ENCODE data around the gene PPP2R5C. TPM values are rescaled to one million over a fixed set of nuclear protein-coding genes. Genes with fewer than 3 reads are reported as not detected.

PPP2R5C gene
- total and polyA plus RNA-seq, 2 of the 8 experiments (the other 6 are each of a cell fraction or from before 2014, with no cell fraction given) = 49.6 to 95.9 TPM

GRCh38 chr14:101763941-101764709 lies 2.6 kb downstream of the PPP2R5C start:
- H2BK5ac ChIP-seq (ENCODE audit: low read depth, low read length) = no peak overlapping the region
- FAIRE-seq (no peak), DNase-seq (ENCODE audit: low read depth in 1 of 2, low spot score in 2 of 2) (no peak)
- H2AK5ac ChIP-seq (ENCODE audit: low read depth, low read length) = no peak overlapping the region
- no peak overlapping the region for H3K18ac ChIP-seq (ENCODE audit: extremely low read depth, low read length)
- no peak overlapping the region for H2BK120ac ChIP-seq (replicated peaks; ENCODE audit: low read depth, low read length)
- CTCF ChIA-PET (ENCODE audit: partially characterized antibody) = interaction anchor here (0.6 to 1.4 kb wide), 3 partner anchors 17 to 57 kb away, joined by 3 read pairs; no protein-coding TSS in a partner anchor
- POLR2A ChIA-PET (ENCODE audit: partially characterized antibody) = no interaction called here
- no peak overlapping the region for H3K4ac ChIP-seq (replicated peaks; ENCODE audit: insufficient read length, low read depth, low read length)
- no peak overlapping the region for H2AFZ ChIP-seq (ENCODE audit: low read length)
- peaks cover 3 to 10% (median 9%) of the 10 kb centered on the region in 4 experiments; a peak in 6 of 7 replicates for H3K27me3 ChIP-seq (replicated peaks in 1 of 4; ENCODE audit: control insufficient read depth in 3 of 4, extremely low read depth in 1 of 4, insufficient read depth in 3 of 4, low read length in 3 of 4)
- H3K23me2 ChIP-seq (ENCODE audit: low read depth, low read length) = peaks cover 3% of the 10 kb centered on the region; the same call in 1 of the 2 replicates
- H2BK20ac ChIP-seq (ENCODE audit: low read length) = no peak overlapping the region
- no peak overlapping the region for H3K27ac ChIP-seq (ENCODE audit: low read depth, low read length)
- H3K56ac ChIP-seq (replicated peaks; ENCODE audit: insufficient read length, low read depth, low read length) = no peak overlapping the region
- 0 out of 8 replicates have a peak, but pooled peaks cover 0 to 3% (median 0%) of the 10 kb centered on the region in 4 experiments for H3K36me3 ChIP-seq (ENCODE audit: control insufficient read depth in 2 of 4, insufficient read depth in 4 of 4, low read length in 3 of 4)
- H3K14ac ChIP-seq (ENCODE audit: insufficient read length) = no peak overlapping the region
- H3K4me2 ChIP-seq (ENCODE audit: insufficient read depth in 1 of 2, low read depth in 2 of 2, low read length in 2 of 2) = no peak overlapping the region
- H3K79me1 ChIP-seq (ENCODE audit: low read depth, low read length) = no peaks in the 10 kb centered on the region
- H2BK12ac ChIP-seq (ENCODE audit: low read depth, low read length) = no peak overlapping the region
- H4K5ac ChIP-seq (ENCODE audit: insufficient read length, low read depth, low read length) = no peak overlapping the region
- peaks cover 0 to 3% (median under 1%) of the 10 kb centered on the region in 4 experiments; a peak in 3 of 7 replicates for H3K4me1 ChIP-seq (replicated peaks in 1 of 4; ENCODE audit: control insufficient read depth in 3 of 4, insufficient read depth in 4 of 4, low read length in 3 of 4)
- H4K20me1 ChIP-seq (replicated peaks in 1 of 2; ENCODE audit: control insufficient read depth in 1 of 2, insufficient read depth in 2 of 2, low read length in 2 of 2) = peaks cover 0 to 8% of the 10 kb centered on the region in 2 experiments
- no peak overlapping the region for H4K8ac ChIP-seq (ENCODE audit: extremely low read depth, insufficient read depth, low read length)
- H3K79me2 ChIP-seq (ENCODE audit: control insufficient read depth in 1 of 2, insufficient read depth in 2 of 2, low read length in 2 of 2) = no peaks in the 10 kb centered on the region
- H2BK15ac ChIP-seq (ENCODE audit: low read length) = no peak overlapping the region
- H3K4me3 ChIP-seq (ENCODE audit: extremely low read depth in 1 of 4, insufficient read depth in 2 of 4, low read depth in 3 of 4, low read length in 4 of 4) = no peak overlapping the region
- WGBS, 2 experiments (ENCODE audit: extremely low coverage in 1 of 2, insufficient coverage in 1 of 2, insufficient read length in 1 of 2, insufficient replicate concordance in 2 of 2, low coverage in 1 of 2, low lambda C conversion rate in 2 of 2, missing lambda C conversion rate in 1 of 2) = 95% methylated on average over 10 of the region's 10 CpGs; no CpG with 5 or more reads in 1 of the 2 experiments
- H4K91ac ChIP-seq (replicated peaks; ENCODE audit: insufficient read length, low read length) = no peak overlapping the region
- H3K23ac ChIP-seq (ENCODE audit: insufficient read length) = no peak overlapping the region
- H3K9ac ChIP-seq (replicated peaks in 1 of 4; ENCODE audit: extremely low read depth in 1 of 4, low read depth in 3 of 4, low read length in 3 of 4) = no peak overlapping the region
- no peaks in the 10 kb centered on the region for H3K9me3 ChIP-seq (ENCODE audit: insufficient read depth in 2 of 2, low read depth in 1 of 2, low read length in 1 of 2)
- TF ChIP-seq E2F6 (IDR thresholded peaks at IDR 0.05) = no peak
- no peak for TF ChIP-seq SIX5 (IDR thresholded peaks at IDR 0.05; ENCODE audit: low read depth, low read length)
- TF ChIP-seq YY1 (IDR thresholded peaks at IDR 0.05; ENCODE audit: low read depth, low read length) = no peak
- TF ChIP-seq BCL11A (IDR thresholded peaks at IDR 0.05; ENCODE audit: low read depth in 2 of 2, low read length in 2 of 2) = no peak
- TF ChIP-seq CTCF (IDR thresholded peaks at IDR 0.05; ENCODE audit: control extremely low read depth in 1 of 3, insufficient read depth in 1 of 3, low read depth in 1 of 3, low read length in 3 of 3) = no peak
- TF ChIP-seq SIRT6 (IDR thresholded peaks at IDR 0.05; ENCODE audit: low read length) = no peak
- no peak for TF ChIP-seq SP2 (IDR thresholded peaks at IDR 0.05; ENCODE audit: low read length)
- TF ChIP-seq TEAD4 (IDR thresholded peaks at IDR 0.05; ENCODE audit: low read depth, low read length) = no peak
- TF ChIP-seq BACH1 (IDR thresholded peaks at IDR 0.05; ENCODE audit: low read length) = no peak
